Measurements from ENCODE around the gene MGAT4C. TPM values are rescaled to one million over a fixed set of nuclear protein-coding genes. Genes with fewer than 3 reads are reported as not detected.

Gene MGAT4C
- polyA plus RNA-seq, 1 of the 3 experiments (the other 2 are of a cell fraction) = 0.07 TPM

DNA sequence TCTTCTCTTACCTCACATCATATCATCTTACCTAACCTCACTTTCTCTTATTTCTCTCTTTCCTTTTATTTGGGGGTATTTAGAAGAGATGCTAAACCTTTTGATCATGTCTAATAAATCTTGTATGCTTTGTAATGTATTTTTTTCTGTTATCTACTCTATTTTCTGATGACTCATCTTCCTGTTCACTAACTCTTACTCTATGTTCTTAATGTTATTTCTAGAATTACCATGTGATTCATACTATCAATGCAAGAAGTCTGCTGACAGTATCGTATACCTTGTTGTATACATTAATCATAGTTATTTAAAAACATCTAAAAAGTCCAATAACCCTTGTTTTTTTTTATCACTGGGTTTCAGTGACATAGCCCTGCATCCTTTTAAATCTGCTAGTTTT, 62.3 kb downstream of the MGAT4C start:
- ChIA-PET POLR2A (no interaction called here), CTCF (interaction anchor here (0.6 to 1.5 kb wide), 2 partner anchors 9 to 22 kb away, joined by 3 to 4 read pairs; no protein-coding TSS in a partner anchor)
- no peaks in the 10 kb centered on the region for H3K9me2 ChIP-seq
- H3K4me3 ChIP-seq (ENCODE audit: low read depth in 2 of 2, low read length in 1 of 2) = no peak overlapping the region
- H3K4me1 ChIP-seq (ENCODE audit: control insufficient read depth in 1 of 2, insufficient read depth in 2 of 2, low read depth in 1 of 2, low read length in 1 of 2) = peaks cover 3 to 4% of the 10 kb centered on the region in 2 experiments; a peak in 3 of 4 replicates
- H4K20me1 ChIP-seq (ENCODE audit: insufficient read depth) = no peaks in the 10 kb centered on the region
- WGBS (ENCODE audit: low lambda C conversion rate) = 8% methylated on average over 1 of the region's 1 CpG
- TF ChIP-seq SMC3 (IDR thresholded peaks at IDR 0.05; ENCODE audit: low read depth, low read length) = no peak
- TF ChIP-seq TEAD4 (IDR thresholded peaks at IDR 0.05; ENCODE audit: borderline replicate concordance, insufficient read depth) = peak; percentile 34; the same call in 1 of the 2 replicates
- TF ChIP-seq RCOR1 (IDR thresholded peaks at IDR 0.05; ENCODE audit: low read length) = no peak
- peak; percentile 76; the same call in 1 of the 2 replicates for TF ChIP-seq FOSL2 (IDR thresholded peaks at IDR 0.05; ENCODE audit: borderline replicate concordance, low read depth)
- TF ChIP-seq TCF12 (IDR thresholded peaks at IDR 0.05) = peak; percentile 56
- TF ChIP-seq MEF2A (IDR thresholded peaks at IDR 0.05; ENCODE audit: borderline replicate concordance, low read depth) = 0 out of 2 replicates have a peak, but pooled peaks have one; percentile 17
- TF ChIP-seq NFIC (IDR thresholded peaks at IDR 0.05; ENCODE audit: borderline replicate concordance) = peak; percentile 14; the same call in 1 of the 2 replicates
- TF ChIP-seq EP300 (IDR thresholded peaks at IDR 0.05; ENCODE audit: borderline replicate concordance in 1 of 2, low read depth in 1 of 2, low read length in 1 of 2) = peak in 1 of 2 experiments; percentile 65; a peak in 1 of 4 replicates
- TF ChIP-seq JUND (IDR thresholded peaks at IDR 0.05) = peak; percentile 84
- 0 out of 2 replicates have a peak, but pooled peaks have one; percentile 23 for TF ChIP-seq RXRA (IDR thresholded peaks at IDR 0.05; ENCODE audit: borderline replicate concordance, low read depth)
- TF ChIP-seq, protein P1, sequence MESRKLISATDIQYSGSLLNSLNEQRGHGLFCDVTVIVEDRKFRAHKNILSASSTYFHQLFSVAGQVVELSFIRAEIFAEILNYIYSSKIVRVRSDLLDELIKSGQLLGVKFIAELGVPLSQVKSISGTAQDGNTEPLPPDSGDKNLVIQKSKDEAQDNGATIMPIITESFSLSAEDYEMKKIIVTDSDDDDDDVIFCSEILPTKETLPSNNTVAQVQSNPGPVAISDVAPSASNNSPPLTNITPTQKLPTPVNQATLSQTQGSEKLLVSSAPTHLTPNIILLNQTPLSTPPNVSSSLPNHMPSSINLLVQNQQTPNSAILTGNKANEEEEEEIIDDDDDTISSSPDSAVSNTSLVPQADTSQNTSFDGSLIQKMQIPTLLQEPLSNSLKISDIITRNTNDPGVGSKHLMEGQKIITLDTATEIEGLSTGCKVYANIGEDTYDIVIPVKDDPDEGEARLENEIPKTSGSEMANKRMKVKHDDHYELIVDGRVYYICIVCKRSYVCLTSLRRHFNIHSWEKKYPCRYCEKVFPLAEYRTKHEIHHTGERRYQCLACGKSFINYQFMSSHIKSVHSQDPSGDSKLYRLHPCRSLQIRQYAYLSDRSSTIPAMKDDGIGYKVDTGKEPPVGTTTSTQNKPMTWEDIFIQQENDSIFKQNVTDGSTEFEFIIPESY (IDR thresholded peaks at IDR 0.05; ENCODE audit: borderline replicate concordance, low read depth) = no peak
- TF ChIP-seq, protein P2, sequence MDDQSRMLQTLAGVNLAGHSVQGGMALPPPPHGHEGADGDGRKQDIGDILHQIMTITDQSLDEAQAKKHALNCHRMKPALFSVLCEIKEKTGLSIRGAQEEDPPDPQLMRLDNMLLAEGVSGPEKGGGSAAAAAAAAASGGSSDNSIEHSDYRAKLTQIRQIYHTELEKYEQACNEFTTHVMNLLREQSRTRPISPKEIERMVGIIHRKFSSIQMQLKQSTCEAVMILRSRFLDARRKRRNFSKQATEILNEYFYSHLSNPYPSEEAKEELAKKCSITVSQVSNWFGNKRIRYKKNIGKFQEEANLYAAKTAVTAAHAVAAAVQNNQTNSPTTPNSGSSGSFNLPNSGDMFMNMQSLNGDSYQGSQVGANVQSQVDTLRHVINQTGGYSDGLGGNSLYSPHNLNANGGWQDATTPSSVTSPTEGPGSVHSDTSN (IDR thresholded peaks at IDR 0.05) = peak; percentile 61
- no peak for TF ChIP-seq NRF1 (IDR thresholded peaks at IDR 0.05; ENCODE audit: low read depth, low read length)
- no peak overlapping the region for H3K9ac ChIP-seq
- H3K4me2 ChIP-seq = peak overlapping the region; percentile 13; the same call in 1 of the 2 replicates
- no peak overlapping the region for H2AFZ ChIP-seq (ENCODE audit: low read depth)
- no peaks in the 10 kb centered on the region for H3K36me3 ChIP-seq (replicated peaks in 1 of 2; ENCODE audit: control insufficient read depth in 1 of 2, insufficient read depth in 2 of 2, low read length in 1 of 2)
- peak overlapping the region in 1 of 2 experiments; percentile 53; a peak in 1 of 4 replicates for H3K27ac ChIP-seq (ENCODE audit: low read depth in 2 of 2, low read length in 1 of 2)
- H3K27me3 ChIP-seq (ENCODE audit: insufficient read depth) = no peaks in the 10 kb centered on the region
- H3K79me2 ChIP-seq (ENCODE audit: insufficient read depth) = no peaks in the 10 kb centered on the region
- H3F3A ChIP-seq (replicated peaks; ENCODE audit: insufficient read depth) = peaks cover 15% of the 10 kb centered on the region
- no peaks in the 10 kb centered on the region for H3K9me3 ChIP-seq
- no peak for DNase-seq

DNA sequence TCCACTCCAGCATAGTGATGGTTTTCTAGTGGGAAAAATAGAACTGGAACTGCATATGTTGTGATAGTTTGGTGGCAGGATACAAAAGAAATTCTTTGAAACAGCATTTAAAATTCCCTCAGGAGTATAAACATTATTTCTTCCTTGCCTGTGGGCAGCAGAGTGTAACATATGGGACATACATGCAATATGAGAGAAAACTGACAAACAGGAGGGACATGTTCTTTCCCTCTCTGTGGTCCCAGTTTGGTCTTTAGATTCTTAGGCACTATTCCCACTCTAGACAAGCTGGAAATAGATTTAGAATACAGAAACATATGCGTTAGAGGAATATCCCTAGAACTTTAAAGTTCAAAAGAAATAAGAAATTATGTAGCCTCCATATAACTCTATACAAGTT, 68.0 kb downstream of the MGAT4C start:
- H3K9ac ChIP-seq = no peak overlapping the region
- no peaks in the 10 kb centered on the region for H3K9me2 ChIP-seq
- H3K9me3 ChIP-seq = no peaks in the 10 kb centered on the region
- no peaks in the 10 kb centered on the region for H3K36me3 ChIP-seq (replicated peaks in 1 of 2; ENCODE audit: control insufficient read depth in 1 of 2, insufficient read depth in 2 of 2, low read length in 1 of 2)
- H3K4me1 ChIP-seq (ENCODE audit: control insufficient read depth in 1 of 2, insufficient read depth in 2 of 2, low read depth in 1 of 2, low read length in 1 of 2) = no peaks in the 10 kb centered on the region; a peak in 1 of 4 replicates
- no peak overlapping the region for H2AFZ ChIP-seq (ENCODE audit: low read depth)
- CTCF ChIA-PET = no interaction called here
- 94% methylated on average over 1 of the region's 1 CpG for WGBS (ENCODE audit: low lambda C conversion rate)
- H4K20me1 ChIP-seq (ENCODE audit: insufficient read depth) = no peaks in the 10 kb centered on the region
- no peak overlapping the region for H3K4me2 ChIP-seq
- H3F3A ChIP-seq (replicated peaks; ENCODE audit: insufficient read depth) = peaks cover 4% of the 10 kb centered on the region
- H3K27ac ChIP-seq (ENCODE audit: low read depth in 2 of 2, low read length in 1 of 2) = no peak overlapping the region
- no peak overlapping the region for H3K4me3 ChIP-seq (ENCODE audit: low read depth in 2 of 2, low read length in 1 of 2)
- no peak for DNase-seq
- no peaks in the 10 kb centered on the region for H3K79me2 ChIP-seq (ENCODE audit: insufficient read depth)
- POLR2A ChIA-PET = no interaction called here
- no peaks in the 10 kb centered on the region for H3K27me3 ChIP-seq (ENCODE audit: insufficient read depth)
- TF ChIP-seq, protein P3, sequence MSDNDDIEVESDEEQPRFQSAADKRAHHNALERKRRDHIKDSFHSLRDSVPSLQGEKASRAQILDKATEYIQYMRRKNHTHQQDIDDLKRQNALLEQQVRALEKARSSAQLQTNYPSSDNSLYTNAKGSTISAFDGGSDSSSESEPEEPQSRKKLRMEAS (IDR thresholded peaks at IDR 0.05; ENCODE audit: low read depth) = no peak
- TF ChIP-seq SMC3 (IDR thresholded peaks at IDR 0.05; ENCODE audit: low read depth, low read length) (no peak), MEF2A (IDR thresholded peaks at IDR 0.05; ENCODE audit: borderline replicate concordance, low read depth) (no peak), GABPA (IDR thresholded peaks at IDR 0.05; ENCODE audit: low read depth) (no peak), CHD2 (IDR thresholded peaks at IDR 0.05; ENCODE audit: low read length, partially characterized antibody) (no peak), NRF1 (IDR thresholded peaks at IDR 0.05; ENCODE audit: low read depth, low read length) (no peak), FOXJ3 (CRISPR knock-in tag; IDR thresholded peaks at IDR 0.05) (no peak), RCOR1 (IDR thresholded peaks at IDR 0.05; ENCODE audit: low read length) (no peak)
- TF ChIP-seq, protein P2 (IDR thresholded peaks at IDR 0.05) = no peak
- TF ChIP-seq, protein P4, sequence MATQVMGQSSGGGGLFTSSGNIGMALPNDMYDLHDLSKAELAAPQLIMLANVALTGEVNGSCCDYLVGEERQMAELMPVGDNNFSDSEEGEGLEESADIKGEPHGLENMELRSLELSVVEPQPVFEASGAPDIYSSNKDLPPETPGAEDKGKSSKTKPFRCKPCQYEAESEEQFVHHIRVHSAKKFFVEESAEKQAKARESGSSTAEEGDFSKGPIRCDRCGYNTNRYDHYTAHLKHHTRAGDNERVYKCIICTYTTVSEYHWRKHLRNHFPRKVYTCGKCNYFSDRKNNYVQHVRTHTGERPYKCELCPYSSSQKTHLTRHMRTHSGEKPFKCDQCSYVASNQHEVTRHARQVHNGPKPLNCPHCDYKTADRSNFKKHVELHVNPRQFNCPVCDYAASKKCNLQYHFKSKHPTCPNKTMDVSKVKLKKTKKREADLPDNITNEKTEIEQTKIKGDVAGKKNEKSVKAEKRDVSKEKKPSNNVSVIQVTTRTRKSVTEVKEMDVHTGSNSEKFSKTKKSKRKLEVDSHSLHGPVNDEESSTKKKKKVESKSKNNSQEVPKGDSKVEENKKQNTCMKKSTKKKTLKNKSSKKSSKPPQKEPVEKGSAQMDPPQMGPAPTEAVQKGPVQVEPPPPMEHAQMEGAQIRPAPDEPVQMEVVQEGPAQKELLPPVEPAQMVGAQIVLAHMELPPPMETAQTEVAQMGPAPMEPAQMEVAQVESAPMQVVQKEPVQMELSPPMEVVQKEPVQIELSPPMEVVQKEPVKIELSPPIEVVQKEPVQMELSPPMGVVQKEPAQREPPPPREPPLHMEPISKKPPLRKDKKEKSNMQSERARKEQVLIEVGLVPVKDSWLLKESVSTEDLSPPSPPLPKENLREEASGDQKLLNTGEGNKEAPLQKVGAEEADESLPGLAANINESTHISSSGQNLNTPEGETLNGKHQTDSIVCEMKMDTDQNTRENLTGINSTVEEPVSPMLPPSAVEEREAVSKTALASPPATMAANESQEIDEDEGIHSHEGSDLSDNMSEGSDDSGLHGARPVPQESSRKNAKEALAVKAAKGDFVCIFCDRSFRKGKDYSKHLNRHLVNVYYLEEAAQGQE (IDR thresholded peaks at IDR 0.05; ENCODE audit: low read depth, low read length) = no peak
